AG04450 (cell line): ENCODE measurements around the gene MRPL55. TPM values are rescaled to one million over a fixed set of nuclear protein-coding genes. Genes with fewer than 3 reads are reported as not detected.

Experiments used
- CTCF ChIA-PET: fragments of 300-600, 350-600 bp; formaldehyde crosslinking; extraction: SDS; loops from one replicate; lab custom pipeline; 2022; ENCODE audit warnings: antibody characterized with exemption, inconsistent platforms; lab: Charles Lee
- POLR2A ChIA-PET: fragments of 350-600 bp; formaldehyde crosslinking; extraction: SDS; loops from one replicate; lab custom pipeline; 2021; ENCODE audit warnings: antibody characterized with exemption, inconsistent platforms; lab: Yijun Ruan, JAX
- DNase-seq: peaks from one replicate; pipeline ENCODE4 v3.0.0-alpha.2; 2011; ENCODE audit warnings: low read depth, low spot score
- H3K27ac ChIP-seq: one replicate; pipeline ENCODE4 v1.5.1; 2012; ENCODE audit warnings: low read depth, low read length, control low read depth
- H3K27me3 ChIP-seq: one replicate; pipeline ENCODE4 v1.6.0; 2012; ENCODE audit warnings: low read length; ENCODE audit not compliant: control insufficient read depth, insufficient read depth
- H3K4me3 ChIP-seq: 2 replicates; pipeline ENCODE4 v1.5.1; 2011; ENCODE audit warnings: mild to moderate bottlenecking, low read depth, low read length, control low read depth
- H3K9me3 ChIP-seq: 2 replicates; pipeline ENCODE4 v1.5.1; 2012; ENCODE audit warnings: low read length; ENCODE audit not compliant: control insufficient read depth, insufficient read depth
- polyA plus RNA-seq: library from polyadenylated mRNA; depleted of rRNA; stranded (reverse); fragments of >200 nt; gene quantifications from 2 replicates; pipeline ENCODE4 v1.2.3, GENCODE V29; 2011
- TF ChIP-seq, protein P1 (sequence below): IDR thresholded peaks from 2 replicates; pipeline ENCODE4 v1.5.1; 2011; ENCODE audit warnings: low read depth, low read length, control low read depth, inconsistent platforms

Gene MRPL55
- polyA plus RNA-seq, 1 experiment: 33.4 TPM

- H3K27me3 ChIP-seq: no peaks in the 10 kb centered on the region
- H3K9me3 ChIP-seq: no peaks in the 10 kb centered on the region; the same call in 1 of the 2 replicates
- no peak for DNase-seq
- H3K27ac ChIP-seq: no peak overlapping the region
- TF ChIP-seq, protein P1, sequence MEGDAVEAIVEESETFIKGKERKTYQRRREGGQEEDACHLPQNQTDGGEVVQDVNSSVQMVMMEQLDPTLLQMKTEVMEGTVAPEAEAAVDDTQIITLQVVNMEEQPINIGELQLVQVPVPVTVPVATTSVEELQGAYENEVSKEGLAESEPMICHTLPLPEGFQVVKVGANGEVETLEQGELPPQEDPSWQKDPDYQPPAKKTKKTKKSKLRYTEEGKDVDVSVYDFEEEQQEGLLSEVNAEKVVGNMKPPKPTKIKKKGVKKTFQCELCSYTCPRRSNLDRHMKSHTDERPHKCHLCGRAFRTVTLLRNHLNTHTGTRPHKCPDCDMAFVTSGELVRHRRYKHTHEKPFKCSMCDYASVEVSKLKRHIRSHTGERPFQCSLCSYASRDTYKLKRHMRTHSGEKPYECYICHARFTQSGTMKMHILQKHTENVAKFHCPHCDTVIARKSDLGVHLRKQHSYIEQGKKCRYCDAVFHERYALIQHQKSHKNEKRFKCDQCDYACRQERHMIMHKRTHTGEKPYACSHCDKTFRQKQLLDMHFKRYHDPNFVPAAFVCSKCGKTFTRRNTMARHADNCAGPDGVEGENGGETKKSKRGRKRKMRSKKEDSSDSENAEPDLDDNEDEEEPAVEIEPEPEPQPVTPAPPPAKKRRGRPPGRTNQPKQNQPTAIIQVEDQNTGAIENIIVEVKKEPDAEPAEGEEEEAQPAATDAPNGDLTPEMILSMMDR: no peak
- ChIA-PET POLR2A (no interaction called here), CTCF (no interaction called here)
- no peak overlapping the region for H3K4me3 ChIP-seq
These were observed 31.4 kb downstream of the MRPL55 start for GRCh38 chr1:228077565-228078330.

- no peak overlapping the region for H3K27ac ChIP-seq
- ChIA-PET CTCF (no interaction called here), POLR2A (no interaction called here)
- no peaks in the 10 kb centered on the region; the same call in 1 of the 2 replicates for H3K9me3 ChIP-seq
- DNase-seq: no peak
- TF ChIP-seq, protein P1: no peak
- H3K27me3 ChIP-seq: peaks cover under 1% of the 10 kb centered on the region
- H3K4me3 ChIP-seq: no peak overlapping the region
These were observed 32.2 kb downstream of the MRPL55 start for GRCh38 chr1:228076796-228077430.

DNA sequence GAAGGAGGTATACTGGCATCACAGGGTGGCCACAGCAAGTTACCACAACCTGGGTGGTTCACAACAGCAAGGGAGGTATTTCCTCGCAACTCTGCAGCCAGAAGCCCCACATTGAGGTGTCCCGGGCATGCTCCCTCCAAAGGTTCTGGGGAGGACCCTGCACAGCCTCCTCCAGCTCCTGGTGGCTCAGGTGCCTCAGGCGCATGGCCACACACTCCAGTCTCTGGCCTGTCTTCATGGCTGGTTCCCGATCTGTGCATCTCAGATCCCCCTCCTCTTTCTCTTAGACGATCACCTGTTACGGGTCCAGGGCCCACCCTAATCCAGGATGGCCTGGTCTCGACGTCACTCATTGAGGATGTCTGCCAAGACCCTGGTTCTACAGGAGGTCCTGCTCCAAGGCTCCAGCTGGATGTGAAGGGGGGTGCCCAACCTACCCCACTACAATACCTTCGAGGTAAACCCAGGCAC lies 33.3 kb downstream of the MRPL55 start:
- no peak for DNase-seq
- TF ChIP-seq, protein P1: no peak
- POLR2A ChIA-PET: no interaction called here
- CTCF ChIA-PET: no interaction called here
- peaks cover 9% of the 10 kb centered on the region for H3K27me3 ChIP-seq
- no peaks in the 10 kb centered on the region; the same call in 1 of the 2 replicates for H3K9me3 ChIP-seq
- H3K27ac ChIP-seq: no peak overlapping the region
- H3K4me3 ChIP-seq: no peak overlapping the region

- Histone ChIP-seq H3K27ac (no peak overlapping the region), H3K4me3 (no peak overlapping the region), H3K27me3 (peaks cover 11% of the 10 kb centered on the region), H3K9me3 (no peaks in the 10 kb centered on the region; the same call in 1 of the 2 replicates)
- ChIA-PET POLR2A (interaction anchor here (0.6 kb wide), 1 partner anchor 69 kb away, joined by 5 read pairs; the partner anchor contains the start of gene WNT3A), CTCF (no interaction called here)
- TF ChIP-seq, protein P1: no peak
- no peak for DNase-seq
These were observed 34.0 kb downstream of the MRPL55 start for GRCh38 chr1:228074954-228075730.
